GM19099 (cell line): ENCODE measurements around the gene SCRN2.

Source experiments
- POLR2A ChIP-seq: IDR thresholded peaks from 3 replicates; pipeline ENCODE4 v1.6.1; 2011; ENCODE audit warnings: low read depth; ENCODE audit not compliant: insufficient read length; ENCODE audit errors: extremely low read depth

Gene SCRN2

DNA sequence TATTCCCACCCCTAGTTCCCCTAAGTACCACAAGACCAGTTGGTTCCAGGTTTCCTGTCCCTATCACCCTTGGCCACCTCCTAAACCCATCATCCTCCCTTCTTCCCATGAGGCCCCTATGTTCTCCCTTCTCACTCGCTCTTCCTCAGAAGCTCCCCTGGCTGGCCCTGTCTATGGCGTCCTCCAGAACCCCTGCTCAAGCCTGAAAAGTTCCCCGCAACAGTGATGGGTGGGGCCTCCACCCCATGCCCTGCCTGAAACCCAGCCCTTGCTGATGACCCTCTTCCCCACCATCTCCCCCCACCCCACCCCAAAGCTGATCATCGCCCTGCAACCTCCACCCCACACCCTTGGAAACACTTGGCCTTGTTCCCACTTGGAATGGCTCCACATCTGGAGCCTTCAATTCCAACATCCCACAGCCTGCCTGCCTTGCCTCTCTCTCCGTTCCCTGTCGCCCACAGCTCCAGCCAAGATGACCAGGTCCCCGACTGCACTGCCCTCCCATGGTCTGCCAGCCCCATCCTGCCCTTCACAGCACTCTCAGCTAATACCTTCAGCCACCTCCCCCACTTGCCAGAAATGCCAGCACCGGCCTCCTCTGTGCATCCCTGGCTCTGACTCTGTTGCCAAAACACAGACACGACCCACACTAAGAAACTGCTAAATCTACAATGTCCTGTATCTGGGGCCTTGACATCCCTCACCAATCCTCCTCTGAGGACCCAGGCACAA lies 30.0 kb downstream of the SCRN2 start:
- TF ChIP-seq POLR2A, result no peak

DNA sequence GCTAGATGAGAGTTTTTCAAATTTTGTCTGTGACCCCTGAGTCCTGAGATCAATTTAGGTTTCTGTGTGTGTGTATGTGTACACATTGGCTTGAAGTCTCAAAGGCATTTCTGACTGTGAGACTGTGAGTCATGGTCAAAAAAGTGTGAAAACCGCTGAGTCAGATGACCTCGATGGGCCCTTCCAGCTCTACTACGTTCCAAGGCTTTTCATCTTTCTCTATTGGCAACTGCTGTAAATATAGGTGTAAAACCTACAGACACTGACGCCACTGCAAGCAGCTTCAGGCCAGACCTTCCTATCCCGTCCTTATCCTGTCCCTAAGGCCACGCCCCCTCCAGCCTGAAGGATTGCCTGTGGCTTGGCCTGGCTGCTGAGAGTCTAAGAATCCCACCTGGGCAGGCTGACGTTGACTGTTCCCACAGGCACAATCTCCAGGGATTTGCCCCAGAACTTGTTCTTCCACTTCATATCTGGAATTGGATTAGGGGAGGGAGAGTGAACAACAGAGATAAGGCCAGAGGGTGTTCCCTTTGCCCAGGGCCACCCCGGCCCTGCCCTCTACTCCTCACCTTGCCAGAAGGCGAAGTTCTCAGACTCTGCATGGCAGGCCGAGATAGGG lies 30.8 kb downstream of the SCRN2 start:
- TF ChIP-seq POLR2A, result no peak

DNA sequence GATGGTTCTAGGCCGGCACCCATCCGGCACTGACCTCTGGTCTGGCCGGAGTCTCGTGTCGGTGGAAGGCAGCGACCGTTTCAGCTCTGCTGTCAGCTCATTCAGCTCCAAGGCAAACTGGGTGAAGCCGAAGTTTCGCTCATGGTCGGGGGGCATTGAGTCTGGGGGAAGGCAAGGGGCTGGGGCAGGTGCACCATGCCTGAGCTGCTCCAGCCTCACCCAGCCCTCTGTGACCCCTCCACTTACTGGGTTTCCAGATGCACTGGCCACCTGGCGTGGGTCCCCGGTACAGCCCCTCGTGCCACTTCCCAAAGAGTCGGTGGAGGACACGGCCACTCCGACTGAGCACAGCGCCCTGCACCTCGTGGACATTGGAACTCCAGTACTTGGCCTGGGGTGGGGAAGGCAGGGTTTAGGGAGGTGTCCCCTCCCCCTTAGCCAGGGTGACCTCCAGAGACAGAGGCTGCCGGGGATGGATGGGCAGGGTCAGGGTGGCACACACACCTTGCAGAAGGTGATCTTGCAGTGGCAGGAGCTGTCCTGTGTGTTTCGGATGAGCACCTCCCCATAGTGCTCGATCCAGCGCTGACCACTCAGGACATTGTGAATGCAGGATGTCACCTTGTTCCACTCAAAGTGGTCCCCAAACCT lies 32.1 kb downstream of the SCRN2 start:
- TF ChIP-seq POLR2A, result no peak

DNA sequence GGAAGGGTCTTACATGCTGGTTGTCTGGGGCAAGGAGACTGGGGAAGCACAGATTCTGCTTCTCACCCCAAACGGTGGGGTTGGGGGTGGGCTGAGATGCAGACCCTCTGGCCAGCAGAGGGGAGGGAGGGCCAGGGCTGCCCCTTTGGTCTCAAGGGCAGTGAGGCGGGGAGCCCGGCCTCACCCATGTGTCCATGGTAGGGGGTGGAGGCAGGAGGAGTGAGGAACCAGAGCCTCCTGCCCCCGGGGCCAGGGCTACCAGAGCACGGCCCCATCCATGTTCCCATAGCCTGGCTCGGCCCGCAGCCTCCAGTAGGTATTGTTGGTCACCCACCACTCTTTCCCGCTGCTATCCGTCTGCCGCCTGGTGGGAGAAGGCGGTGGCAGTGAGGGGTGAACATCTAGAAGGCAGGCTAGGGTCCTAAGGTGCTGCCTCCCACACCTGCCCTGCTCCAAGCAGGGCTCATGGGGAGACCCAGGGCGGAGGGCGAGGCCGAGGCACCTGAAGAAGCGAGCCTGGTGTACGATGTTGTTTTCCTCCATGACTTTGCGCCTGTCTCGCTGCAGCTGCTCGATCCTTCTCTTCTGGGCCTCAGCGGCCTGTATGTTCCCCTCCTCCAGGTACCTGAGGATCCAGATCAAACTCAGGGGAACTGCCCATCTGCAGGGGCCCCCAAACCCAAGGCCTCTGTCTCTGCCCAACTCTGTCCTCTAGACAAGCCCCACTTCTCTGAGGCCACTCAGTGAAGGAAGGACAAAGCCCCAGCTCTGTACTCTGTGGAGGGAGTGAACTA lies 32.8 kb downstream of the SCRN2 start:
- TF ChIP-seq POLR2A, result no peak

DNA sequence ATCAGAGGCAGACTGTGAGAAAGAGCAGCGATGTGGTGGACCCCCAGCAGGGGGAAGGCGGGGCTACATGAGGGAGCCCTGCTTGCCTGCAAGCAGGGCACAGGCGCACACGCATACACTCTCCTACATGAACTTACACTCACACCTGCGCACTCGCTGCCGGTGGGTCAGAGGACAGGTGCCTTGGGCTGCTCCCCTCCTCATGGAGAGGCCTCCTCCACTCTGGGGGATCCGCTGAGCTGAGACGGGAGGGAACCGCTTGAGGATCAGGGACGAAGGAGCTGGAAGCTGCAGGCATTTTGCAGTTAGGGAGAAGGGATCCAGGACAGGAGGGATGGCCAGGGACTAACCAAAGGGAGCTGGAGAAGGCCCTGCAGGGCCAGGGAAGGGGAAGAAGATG lies 33.7 kb downstream of the SCRN2 start:
- no peak for TF ChIP-seq POLR2A

- no peak for TF ChIP-seq POLR2A
Measured at GRCh38 chr17:47806913-47807255, 34.2 kb downstream of the SCRN2 start.

- no peak for TF ChIP-seq POLR2A
Measured at GRCh38 chr17:47806026-47806912, 34.8 kb downstream of the SCRN2 start.

DNA sequence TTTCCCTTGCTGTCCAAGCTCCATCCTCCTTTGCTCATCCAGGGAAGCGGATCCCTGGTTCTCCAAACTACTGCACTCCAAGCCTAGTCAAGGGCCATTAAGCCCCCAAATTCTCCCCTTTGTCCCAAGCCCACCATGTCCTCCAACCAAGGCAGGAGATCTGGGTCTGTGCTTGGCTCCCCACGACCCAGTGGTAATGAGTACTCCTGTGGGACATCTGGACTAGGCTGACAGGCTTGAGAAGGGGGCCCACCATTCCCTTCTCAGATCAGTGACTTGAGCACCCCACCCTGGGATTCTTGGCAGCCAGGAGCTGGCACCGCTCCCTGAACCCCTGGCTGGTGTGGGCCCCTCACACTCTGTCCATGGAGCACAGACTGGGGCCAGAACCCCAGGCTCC lies 36.6 kb downstream of the SCRN2 start:
- TF ChIP-seq POLR2A, result no peak

DNA sequence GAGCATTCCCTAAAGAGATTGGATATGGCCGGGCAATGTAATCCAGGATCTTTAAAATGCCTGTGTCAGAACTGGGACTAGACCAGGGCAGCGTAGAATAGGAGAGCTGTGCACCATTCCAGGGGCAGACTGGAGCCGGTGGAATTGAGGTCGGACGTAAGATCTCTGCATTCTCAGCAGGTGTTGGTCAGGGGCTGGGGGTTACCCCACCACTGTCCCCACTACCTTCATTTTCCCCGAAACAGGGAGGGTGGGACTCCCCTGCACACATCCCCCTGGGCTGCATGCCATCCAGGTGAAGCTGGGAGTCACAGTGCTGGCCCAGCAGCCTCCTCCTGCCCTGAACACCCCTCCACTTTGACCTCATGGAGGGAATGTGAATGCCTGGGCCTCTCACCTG lies 37.3 kb downstream of the SCRN2 start:
- no peak for TF ChIP-seq POLR2A

DNA sequence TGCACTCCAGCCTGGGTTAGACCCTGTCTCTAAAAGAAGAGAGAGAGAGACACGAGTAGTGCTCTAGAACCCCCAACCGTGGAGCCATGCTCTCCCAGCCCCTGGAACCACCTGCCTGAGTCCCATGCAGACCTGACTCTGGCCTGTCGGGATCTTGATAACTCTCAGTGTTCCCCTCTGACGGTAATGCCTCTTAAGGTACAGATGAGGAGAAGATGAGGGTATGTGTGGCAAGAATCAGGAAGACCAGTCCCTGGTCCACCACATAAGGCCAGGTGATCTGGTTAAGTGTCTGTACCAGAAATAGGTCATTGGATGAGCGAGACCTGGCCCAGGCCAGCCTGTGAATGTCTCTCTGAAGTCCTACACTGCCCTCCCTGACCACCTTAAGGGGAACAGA lies 37.9 kb downstream of the SCRN2 start:
- TF ChIP-seq POLR2A, result no peak

GRCh38 chr17:47802341-47803022 lies 38.6 kb downstream of the SCRN2 start:
- no peak for TF ChIP-seq POLR2A

GRCh38 chr17:47801906-47802305 lies 39.2 kb downstream of the SCRN2 start:
- no peak for TF ChIP-seq POLR2A

DNA sequence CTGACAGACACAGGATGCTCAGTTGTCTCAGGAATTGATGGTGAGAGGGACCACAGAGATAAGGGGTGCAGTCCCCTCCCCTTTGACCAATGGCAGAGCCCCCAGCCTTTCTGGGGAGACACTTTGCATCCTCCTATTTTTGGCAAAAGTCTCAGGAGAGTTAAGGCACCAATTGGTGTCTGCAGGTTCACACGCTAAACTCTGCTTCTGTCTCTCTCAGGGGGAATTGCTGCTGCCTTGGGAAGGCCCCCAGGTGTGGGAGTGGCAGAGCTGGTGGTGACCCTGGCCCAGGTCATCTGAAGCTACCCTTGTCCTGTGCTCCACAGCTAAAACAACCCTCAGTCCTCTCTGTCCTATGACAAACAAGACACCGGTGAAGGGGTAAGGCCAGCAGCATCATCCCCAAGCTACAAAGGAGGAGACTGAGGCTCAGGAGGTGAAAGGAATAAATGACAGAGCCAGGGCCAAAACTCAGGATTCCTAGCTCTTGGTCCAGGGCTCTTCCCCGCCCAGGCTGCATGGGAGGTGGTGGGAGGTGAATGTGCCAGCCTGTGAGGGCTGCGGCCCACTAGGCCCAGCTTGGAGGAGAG lies 39.8 kb downstream of the SCRN2 start:
- TF ChIP-seq POLR2A, result no peak

GRCh38 chr17:47800686-47801085 lies 40.4 kb downstream of the SCRN2 start:
- no peak for TF ChIP-seq POLR2A
